Middle frontal gyrus (tissue), 1 donor: Measurements from ENCODE around the gene DYRK1A.
A peak's percentile ranks its signal among the peaks of the same experiment; 100 is the strongest.

ENCODE experiments used
- DNase-seq: peaks from one replicate; pipeline ENCODE4 v3.0.0-alpha.2; 2015; ENCODE audit warnings: low spot score; ENCODE audit errors: extremely low spot score

The DYRK1A gene

DNA sequence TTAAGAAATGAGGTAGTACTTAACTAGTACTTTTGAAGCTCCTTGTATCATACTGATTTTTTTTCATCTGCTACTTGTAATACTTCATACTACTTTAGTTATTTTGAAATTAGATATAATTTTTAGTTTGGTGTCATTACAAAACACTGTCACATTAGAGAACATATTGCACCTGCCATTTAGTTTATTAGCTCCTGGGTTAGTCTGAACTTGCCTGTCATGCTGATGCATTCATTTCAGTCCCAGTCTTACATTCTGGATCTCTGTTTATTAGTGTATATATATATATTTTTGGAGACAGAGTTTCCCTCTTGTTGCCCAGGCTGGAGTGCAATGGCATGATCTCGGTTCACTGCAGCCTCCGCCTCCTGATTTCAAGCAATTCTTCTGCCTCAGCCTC, 50.3 kb downstream of the DYRK1A start:
- DNase-seq = no peak

DNA sequence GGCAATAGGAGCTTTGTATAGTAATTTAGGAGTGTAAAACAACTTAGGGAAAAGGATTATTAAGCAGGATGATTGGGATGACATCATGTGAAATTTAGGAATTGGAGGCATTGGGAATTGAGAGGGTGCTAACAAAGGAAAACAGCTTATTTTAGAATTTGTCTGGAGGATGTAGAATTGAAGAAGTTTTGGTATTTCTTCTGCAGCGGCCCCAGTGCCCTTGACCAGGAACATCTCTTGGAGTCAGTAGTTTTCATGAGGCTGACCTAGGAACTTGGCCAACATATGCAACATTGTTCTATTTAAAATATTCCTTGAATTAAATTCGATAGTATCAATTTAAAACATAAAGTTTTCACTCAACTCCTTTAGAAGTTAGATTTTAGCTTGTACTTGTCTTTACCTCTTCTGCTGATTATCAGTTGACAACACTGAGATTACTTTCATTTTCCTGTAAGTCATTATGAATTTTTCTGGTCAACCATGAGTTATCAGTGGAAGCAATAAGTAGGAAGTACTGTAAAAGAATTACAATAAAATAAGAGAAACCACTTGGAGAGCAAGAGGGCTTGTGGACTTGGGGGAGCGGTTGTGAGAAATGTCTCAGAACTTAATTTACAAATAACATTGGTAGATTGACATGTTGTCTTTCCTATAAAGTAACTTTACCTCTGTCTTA, 52.8 kb downstream of the DYRK1A start:
- DNase-seq = no peak

DNA sequence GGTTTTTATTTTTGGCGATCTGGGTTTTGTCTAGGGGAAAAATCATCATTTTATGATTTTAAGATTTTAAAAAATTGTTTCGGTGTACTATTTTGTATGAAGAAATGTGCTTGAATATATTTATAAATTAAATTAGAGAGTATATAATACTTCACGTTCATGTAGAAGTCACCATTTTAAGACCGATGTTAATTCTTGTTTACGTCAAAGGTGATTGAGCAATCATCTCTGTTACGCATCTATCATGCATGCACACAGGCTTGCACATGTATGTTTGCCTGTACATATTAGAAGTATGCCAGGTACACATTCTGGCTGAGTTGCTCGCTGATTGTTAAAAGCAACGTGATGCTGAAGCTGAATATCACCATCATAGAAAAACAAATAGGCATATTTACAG, 54.7 kb downstream of the DYRK1A start:
- DNase-seq = no peak

DNA sequence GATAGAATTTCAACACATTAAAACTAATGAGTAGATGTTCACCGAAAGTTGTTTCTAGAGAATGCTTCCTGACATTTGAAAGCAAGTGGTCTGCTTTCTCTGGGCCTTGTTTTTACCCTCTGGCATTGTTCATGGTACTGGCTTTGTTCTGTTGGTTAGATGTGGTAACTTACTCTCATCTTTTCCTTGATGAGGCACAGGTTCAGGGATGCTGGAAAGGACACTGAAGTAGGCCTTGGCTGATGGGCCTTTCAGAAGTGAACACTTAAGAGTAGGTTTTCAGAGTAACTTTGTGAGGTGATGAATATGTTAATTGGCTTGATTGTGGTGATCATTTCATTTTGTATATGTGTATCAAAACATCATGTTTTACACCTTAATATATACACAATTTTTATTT, 55.8 kb downstream of the DYRK1A start:
- DNase-seq = no peak

DNA sequence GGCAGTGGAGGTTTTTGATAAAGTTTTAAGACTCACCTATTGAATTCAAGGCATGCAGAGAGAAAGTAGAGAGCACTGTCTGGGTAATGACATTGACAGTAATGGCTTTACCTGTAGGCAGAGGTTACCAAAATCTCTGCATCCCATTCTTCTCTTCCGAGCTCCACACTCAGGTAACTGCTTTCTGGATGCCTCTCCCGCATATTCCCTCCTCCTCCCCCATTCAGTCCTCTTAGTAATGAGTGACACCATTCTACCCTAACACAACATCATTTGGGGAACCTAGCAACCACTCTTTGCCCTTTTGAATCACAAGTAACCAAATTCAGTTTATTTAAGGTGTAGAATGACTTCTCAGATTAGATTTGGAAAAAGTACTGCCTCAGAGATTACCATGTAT, 56.5 kb downstream of the DYRK1A start:
- DNase-seq = no peak

DNA sequence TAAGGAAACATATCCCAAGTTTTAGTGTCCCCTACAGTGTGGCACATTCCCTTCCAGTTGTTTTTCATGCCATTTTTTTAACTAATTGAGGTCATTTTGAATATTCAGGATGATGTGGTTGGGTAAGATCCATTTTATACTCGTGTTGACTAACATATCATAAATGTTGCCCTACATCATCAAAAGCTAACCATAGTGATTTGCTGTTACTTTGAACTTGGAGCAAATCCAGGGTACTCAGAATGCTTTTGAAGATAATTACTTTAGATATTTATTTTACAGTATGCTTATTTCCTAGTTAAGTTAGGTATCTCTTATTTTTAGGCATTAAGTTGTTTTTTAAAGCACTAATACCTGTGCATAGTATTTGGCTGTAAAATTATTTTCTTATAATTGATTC, 57.8 kb downstream of the DYRK1A start:
- DNase-seq = no peak

GRCh38 chr21:37425001-37425400, 58.4 kb downstream of the DYRK1A start:
- no peak for DNase-seq

GRCh38 chr21:37425684-37426083, 59.1 kb downstream of the DYRK1A start:
- no peak for DNase-seq

GRCh38 chr21:37427221-37427620, 60.6 kb downstream of the DYRK1A start:
- no peak for DNase-seq

DNA sequence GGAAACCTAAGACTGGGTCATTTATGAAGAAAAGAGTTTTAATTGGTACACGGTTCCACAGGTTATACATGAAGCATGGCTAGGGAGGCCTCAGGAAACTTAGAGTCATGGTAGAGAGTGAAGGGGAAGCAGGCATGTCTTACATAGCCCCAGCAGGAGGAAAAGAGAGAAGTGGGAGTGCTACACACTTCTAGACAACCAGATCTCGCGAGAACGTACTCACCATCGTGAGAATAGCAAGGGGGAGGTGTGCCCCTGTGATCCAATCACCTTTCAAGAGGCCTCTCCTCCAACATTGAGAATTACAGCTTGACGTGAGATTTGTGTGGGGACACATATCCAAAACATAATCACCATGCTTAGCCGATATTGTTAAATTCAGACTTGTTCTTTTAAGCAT, 62.8 kb downstream of the DYRK1A start:
- no peak for DNase-seq

- no peak for DNase-seq
Observed at GRCh38 chr21:37430184-37430821, 63.7 kb downstream of the DYRK1A start.

- DNase-seq = no peak
Observed at GRCh38 chr21:37431243-37431642, 64.7 kb downstream of the DYRK1A start.

DNA sequence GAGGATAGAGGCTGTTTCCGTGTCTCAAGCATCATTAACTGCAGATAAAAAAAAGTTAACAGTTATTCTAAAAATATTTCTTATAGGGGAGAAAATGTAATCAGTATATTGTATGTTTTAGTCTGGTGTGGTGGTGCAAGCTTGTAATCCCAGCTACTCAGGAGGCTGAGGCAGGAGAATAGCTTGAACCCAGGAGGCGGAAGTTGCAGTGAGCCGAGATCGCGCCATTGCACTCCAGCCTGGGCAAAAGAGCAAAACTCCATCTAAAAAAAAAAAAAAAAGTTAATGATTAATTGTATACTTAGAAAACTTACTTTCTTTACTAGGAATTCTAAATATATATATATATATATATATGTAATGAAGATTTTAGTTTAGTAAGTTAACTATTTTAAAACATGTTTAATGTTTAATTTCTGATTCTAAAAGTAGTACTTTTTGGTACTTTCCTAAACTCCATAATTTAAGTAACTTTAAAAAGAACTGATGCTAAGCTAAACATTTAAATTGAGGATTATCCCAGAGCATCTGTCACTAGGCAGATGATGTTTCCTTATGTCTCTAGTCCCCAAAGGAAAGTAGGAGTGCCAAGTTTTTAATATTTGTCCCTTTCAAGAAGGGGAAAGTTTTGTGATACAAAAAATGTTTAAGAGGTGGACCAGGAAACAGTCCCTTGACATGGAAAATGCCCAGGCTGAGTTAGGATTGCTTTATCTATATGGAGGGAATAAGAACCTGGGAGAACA, 66.3 kb downstream of the DYRK1A start:
- DNase-seq = no peak

DNA sequence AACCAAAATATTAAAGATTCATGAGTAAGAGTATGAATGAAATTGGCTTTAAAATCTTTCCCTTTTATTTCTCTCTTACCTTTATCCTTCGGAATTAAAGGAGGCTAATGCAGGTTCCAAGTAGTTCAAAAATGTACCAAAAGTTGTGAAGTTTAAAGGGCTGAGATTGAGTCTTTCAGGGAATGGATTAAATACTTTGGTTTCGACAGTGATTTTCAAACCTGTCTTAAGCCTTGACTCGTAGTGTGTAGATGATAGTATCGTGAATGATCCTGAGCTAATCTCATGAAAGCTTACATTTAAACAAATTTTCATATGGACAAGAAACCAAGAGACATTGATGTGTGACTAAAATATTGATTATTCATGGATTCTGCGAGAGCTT, 66.9 kb downstream of the DYRK1A start:
- DNase-seq = no peak

- DNase-seq = peak; percentile 89
Observed at GRCh38 chr21:37435120-37435519, 68.5 kb downstream of the DYRK1A start.

DNA sequence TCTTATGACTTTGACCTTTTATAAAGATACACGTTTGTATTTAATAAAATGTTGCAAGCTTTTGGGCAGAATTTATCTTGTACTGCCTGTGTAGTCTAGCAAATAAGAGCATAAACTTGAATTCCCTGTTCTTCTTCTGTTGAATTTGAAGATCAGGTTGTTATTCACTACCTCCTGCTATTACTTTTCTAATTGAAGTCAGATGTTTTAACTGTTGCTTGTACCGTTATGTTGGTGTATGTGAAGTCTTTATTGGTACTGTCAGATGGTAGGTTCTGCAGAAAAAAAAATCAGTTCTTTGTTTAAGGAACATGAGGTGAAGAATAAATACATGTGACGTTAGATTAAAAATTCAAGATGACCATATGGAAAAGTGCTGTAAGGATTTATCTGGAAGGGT, 69.1 kb downstream of the DYRK1A start:
- no peak for DNase-seq

GRCh38 chr21:37436174-37436573, 69.6 kb downstream of the DYRK1A start:
- no peak for DNase-seq

DNA sequence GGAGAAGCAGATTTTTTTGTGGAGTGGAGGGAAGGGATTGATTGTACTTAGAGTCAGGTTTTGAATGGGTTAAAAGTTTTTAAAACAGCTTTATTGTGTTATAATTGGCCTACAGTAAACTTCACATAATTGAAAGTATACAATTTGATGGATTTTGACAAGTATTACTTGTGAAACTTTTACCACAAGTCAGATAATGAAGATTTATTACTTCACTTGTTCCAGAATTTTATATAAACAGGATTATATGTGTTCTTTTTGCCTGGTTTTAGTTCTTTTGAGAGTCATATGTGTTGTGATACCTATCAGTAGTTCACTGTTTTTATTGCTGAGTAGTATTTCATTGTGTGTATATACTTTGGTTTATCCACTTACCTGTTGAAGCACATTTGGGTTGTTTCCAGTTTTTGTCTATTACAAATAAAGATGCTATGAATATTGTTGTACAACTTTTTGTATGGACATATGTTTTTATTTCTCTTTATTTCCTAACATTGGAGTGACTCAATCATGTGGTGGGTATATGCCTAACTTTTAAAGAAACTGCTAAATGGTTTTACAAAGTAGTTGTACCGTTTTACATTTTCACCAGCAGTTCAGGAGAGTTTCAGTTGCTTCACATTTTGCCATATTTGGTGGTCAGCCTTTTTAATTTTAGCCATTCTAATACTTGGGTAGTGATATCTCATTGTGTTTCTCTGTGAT, 71.0 kb downstream of the DYRK1A start:
- DNase-seq = no peak

DNA sequence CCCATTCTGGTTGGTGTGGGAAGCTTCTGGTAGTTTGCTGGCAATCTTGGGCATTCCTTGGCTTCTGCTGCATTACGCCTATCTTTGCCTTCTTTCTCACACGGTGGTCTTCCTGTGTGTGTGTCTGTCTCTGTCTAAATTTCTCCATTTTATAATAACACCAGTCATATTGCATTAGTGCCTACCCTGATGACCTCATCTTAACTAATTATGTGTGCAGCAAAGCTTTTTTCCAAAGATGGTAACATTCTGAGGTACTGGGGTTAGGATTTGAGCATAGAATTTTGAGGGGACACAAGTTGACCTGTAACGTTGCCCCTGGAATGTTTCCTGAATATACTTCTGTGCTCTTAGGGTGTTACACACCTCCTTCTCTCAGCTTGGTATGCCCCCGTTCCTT, 77.1 kb downstream of the DYRK1A start:
- no peak for DNase-seq

DNA sequence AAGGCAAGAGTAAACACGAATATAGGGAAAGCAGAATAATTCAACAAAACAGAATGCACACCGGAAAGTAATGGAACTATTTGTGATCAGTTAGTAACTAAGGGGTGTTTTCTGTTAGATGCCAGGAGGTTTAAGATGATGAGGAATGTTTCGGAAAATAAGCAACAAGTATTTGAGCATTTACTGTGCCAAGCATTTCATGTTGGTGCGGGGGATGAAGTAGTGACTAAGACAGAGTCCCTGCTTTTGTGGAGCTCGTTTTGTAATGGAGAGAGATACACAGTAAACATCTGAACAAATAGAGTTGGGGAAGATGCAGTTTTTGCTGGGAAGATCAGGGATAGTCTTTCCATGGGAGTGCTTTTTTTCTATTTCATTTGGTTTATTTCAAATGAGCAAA, 78.7 kb downstream of the DYRK1A start:
- DNase-seq = no peak

DNA sequence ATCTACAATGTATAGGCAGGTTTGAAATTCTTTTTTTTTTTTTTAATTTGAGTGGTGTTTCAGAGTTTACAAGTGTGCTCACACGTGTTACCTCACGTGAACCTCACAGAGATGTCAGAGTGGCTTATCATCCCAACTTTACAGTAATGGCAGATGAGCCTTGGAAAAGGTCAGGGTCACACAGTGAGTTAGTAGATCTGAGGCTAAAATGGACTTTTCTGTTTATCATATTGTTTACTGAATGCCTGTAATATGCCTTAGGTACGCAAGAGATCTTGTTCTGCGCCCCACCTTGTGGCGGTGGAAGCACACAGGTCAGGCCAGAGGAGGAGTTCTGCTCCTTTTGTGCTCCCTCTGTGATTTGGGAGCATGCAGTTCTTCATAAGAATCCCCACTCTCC, 80.0 kb downstream of the DYRK1A start:
- no peak for DNase-seq

GRCh38 chr21:37447288-37447936, 80.8 kb downstream of the DYRK1A start:
- DNase-seq = no peak
